HG02938 (cell line): ENCODE measurements around the gene SCRN1.
A peak's percentile ranks its signal among the peaks of the same experiment; 100 is the strongest.

Source experiments
- ATAC-seq: cut with Tn5 transposase; IDR thresholded peaks from one replicate; pipeline ENCODE4 v1.9.1; 2021; ENCODE audit warnings: mild to moderate bottlenecking, moderate library complexity; ENCODE audit not compliant: unreplicated experiment

The SCRN1 gene

GRCh38 chr7:30005464-30005863, 15.9 kb upstream of the SCRN1 start:
- ATAC-seq = no peak

GRCh38 chr7:30003098-30003497, 13.5 kb upstream of the SCRN1 start:
- ATAC-seq = no peak

GRCh38 chr7:30001998-30002397, 12.4 kb upstream of the SCRN1 start:
- no peak for ATAC-seq

- ATAC-seq = no peak
Observed at GRCh38 chr7:29998489-29998888, 8.9 kb upstream of the SCRN1 start.

GRCh38 chr7:29996321-29996720, 6.7 kb upstream of the SCRN1 start:
- ATAC-seq = no peak

GRCh38 chr7:29995652-29996051, 6.1 kb upstream of the SCRN1 start:
- ATAC-seq = no peak

GRCh38 chr7:29993140-29993539, 3.5 kb upstream of the SCRN1 start:
- ATAC-seq = no peak

- ATAC-seq = no peak
Observed at GRCh38 chr7:29991937-29992336, 2.3 kb upstream of the SCRN1 start.

- ATAC-seq = no peak
Observed at GRCh38 chr7:29990931-29991330, 1.3 kb upstream of the SCRN1 start.

GRCh38 chr7:29988424-29989256, 961 bp downstream of the SCRN1 start:
- ATAC-seq = peak; percentile 40

GRCh38 chr7:29987811-29988317, 1.7 kb downstream of the SCRN1 start:
- no peak for ATAC-seq

- no peak for ATAC-seq
Observed at GRCh38 chr7:29987083-29987482, 2.5 kb downstream of the SCRN1 start.

GRCh38 chr7:29980151-29980550, 9.4 kb downstream of the SCRN1 start:
- ATAC-seq = no peak

GRCh38 chr7:29977886-29978651, 11.5 kb downstream of the SCRN1 start:
- ATAC-seq = no peak

- ATAC-seq = no peak
Observed at GRCh38 chr7:29976673-29977415, 12.8 kb downstream of the SCRN1 start.

- ATAC-seq = no peak
Observed at GRCh38 chr7:29976266-29976665, 13.3 kb downstream of the SCRN1 start.

- ATAC-seq = no peak
Observed at GRCh38 chr7:29975561-29975960, 14.0 kb downstream of the SCRN1 start.

GRCh38 chr7:29974286-29974685, 15.3 kb downstream of the SCRN1 start:
- no peak for ATAC-seq

- ATAC-seq = no peak
Observed at GRCh38 chr7:29972315-29972669, 17.3 kb downstream of the SCRN1 start.

- no peak for ATAC-seq
Observed at GRCh38 chr7:29971566-29972314, 17.9 kb downstream of the SCRN1 start.

- ATAC-seq = no peak
Observed at GRCh38 chr7:29970158-29970557, 19.4 kb downstream of the SCRN1 start.
